Esophagus muscularis mucosa (tissue), 3 donors: Measurements from ENCODE around the gene IP6K3.

ENCODE experiments used
- POLR2A ChIP-seq: fragments of 450-650 bp; IDR thresholded peaks from one replicate; pipeline ENCODE4 v1.6.1; 2017; ENCODE audit warnings: antibody characterized with exemption, moderate library complexity, mild to moderate bottlenecking, low read depth
- POLR2AphosphoS5 ChIP-seq, 2 donors: sonication (generic); formaldehyde crosslinking; IDR thresholded peaks; one replicate each; pipeline ENCODE4 v1.6.1; 2017; ENCODE audit warnings: antibody characterized with exemption in 2 of 2
- TF ChIP-seq, protein P1 (sequence below), 3 experiments: fragments of 200-600 bp in 2 of 3; fragments of 450-650 bp in 1 of 3; sonication (generic) in 2 of 3; IDR thresholded peaks; one replicate each; pipeline ENCODE4 v1.5.1; 2017 to 2019; ENCODE audit warnings: antibody characterized with exemption in 3 of 3, mild to moderate bottlenecking in 2 of 3, moderate library complexity in 1 of 3

GRCh38 chr6:33738879-33739278 is 7.8 kb downstream of the IP6K3 start:
- TF ChIP-seq, protein P1, sequence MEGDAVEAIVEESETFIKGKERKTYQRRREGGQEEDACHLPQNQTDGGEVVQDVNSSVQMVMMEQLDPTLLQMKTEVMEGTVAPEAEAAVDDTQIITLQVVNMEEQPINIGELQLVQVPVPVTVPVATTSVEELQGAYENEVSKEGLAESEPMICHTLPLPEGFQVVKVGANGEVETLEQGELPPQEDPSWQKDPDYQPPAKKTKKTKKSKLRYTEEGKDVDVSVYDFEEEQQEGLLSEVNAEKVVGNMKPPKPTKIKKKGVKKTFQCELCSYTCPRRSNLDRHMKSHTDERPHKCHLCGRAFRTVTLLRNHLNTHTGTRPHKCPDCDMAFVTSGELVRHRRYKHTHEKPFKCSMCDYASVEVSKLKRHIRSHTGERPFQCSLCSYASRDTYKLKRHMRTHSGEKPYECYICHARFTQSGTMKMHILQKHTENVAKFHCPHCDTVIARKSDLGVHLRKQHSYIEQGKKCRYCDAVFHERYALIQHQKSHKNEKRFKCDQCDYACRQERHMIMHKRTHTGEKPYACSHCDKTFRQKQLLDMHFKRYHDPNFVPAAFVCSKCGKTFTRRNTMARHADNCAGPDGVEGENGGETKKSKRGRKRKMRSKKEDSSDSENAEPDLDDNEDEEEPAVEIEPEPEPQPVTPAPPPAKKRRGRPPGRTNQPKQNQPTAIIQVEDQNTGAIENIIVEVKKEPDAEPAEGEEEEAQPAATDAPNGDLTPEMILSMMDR (IDR thresholded peaks at IDR 0.05) = no peak
- TF ChIP-seq POLR2AphosphoS5 (IDR thresholded peaks at IDR 0.05) = no peak
- no peak for TF ChIP-seq POLR2A
